ENCODE measurements around the gene SPOCK1. TPM values are rescaled to one million over a fixed set of nuclear protein-coding genes. Genes with fewer than 3 reads are reported as not detected.

The SPOCK1 gene
- polyA plus RNA-seq, 6 donors from 2014 or later, result not detected

DNA sequence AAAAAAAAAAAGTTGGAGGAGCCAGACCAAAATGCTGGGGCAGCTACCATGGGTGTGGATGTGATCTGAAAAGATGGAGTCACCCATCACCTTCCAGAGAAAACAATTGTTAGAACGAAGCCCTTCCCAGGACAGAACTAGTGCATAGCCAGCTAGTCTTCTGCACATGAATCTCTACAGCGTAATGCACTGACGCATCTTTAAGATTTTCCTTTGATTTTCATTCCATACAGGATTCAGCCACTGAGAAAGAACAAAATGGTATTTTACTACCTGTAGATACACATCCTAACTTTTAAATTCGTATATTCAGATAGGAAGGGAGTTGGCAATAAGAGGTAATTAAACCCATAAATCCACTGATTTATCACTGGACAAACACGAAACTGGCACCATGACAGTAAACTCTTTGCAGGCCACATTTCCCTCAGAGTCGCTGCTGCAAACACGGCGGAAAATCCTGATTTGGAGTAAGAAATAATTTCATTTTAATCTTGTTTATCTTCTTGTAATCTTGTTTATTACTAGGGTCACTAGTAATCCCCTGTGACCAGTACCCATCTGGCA, 206.6 kb downstream of the SPOCK1 start:
- ATAC-seq (ENCODE audit: low read depth in 2 of 2) (no peak), DNase-seq (no peak)
- no peaks in the 10 kb centered on the region for H3K4me1 Mint-ChIP-seq
- no peak overlapping the region for H3K27ac Mint-ChIP-seq
- peaks cover 0 to 8% (median 0%) of the 10 kb centered on the region in 7 donors for H3K9me3 Mint-ChIP-seq
- H3K27me3 Mint-ChIP-seq, result peaks cover 0 to 7% (median 0%) of the 10 kb centered on the region in 3 donors
- H3K36me3 Mint-ChIP-seq, result no peaks in the 10 kb centered on the region
- H3K4me3 Mint-ChIP-seq, result no peak overlapping the region

DNA sequence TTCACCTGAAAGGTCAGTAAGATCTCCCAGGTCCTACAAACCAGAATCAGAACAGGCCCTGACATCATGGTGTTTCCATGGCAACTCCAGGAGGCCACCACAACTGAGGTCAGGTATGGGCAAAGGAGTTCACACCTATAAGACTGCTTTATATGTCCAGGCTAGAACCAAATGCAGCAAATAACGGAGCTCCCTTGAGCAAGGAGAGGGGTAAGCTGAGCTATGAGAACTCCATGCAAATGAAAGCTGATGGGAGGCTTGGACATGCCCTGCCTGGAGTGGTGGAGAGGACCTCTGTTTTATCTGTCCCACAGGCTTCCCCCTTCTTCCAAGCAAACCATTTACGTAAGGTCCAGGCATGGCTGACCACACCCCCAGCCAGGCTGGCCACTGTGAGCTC, 207.7 kb downstream of the SPOCK1 start:
- DNase-seq, result no peak
- peaks cover 0 to 7% (median 4%) of the 10 kb centered on the region in 3 donors for H3K27me3 Mint-ChIP-seq
- H3K4me1 Mint-ChIP-seq, result no peaks in the 10 kb centered on the region
- H3K9me3 Mint-ChIP-seq, result peaks cover 0 to 8% (median 0%) of the 10 kb centered on the region in 7 donors
- H3K36me3 Mint-ChIP-seq, result no peaks in the 10 kb centered on the region
- H3K27ac Mint-ChIP-seq, result no peak overlapping the region
- no peak overlapping the region for H3K4me3 Mint-ChIP-seq
- no peak for ATAC-seq (ENCODE audit: low read depth in 2 of 2)

GRCh38 chr5:137291031-137291430, 208.1 kb downstream of the SPOCK1 start:
- ATAC-seq (ENCODE audit: low read depth in 2 of 2), result no peak
- Mint-ChIP-seq H3K4me1 (no peaks in the 10 kb centered on the region), H3K9me3 (peaks cover 0 to 8% (median 0%) of the 10 kb centered on the region in 7 donors), H3K27me3 (peaks cover 0 to 7% (median 7%) of the 10 kb centered on the region in 3 donors), H3K4me3 (no peak overlapping the region), H3K36me3 (no peaks in the 10 kb centered on the region), H3K27ac (no peak overlapping the region)
- no peak for DNase-seq

GRCh38 chr5:137290373-137290772, 208.8 kb downstream of the SPOCK1 start:
- H3K36me3 Mint-ChIP-seq, result no peaks in the 10 kb centered on the region
- DNase-seq (no peak), ATAC-seq (ENCODE audit: low read depth in 2 of 2) (no peak)
- no peak overlapping the region for H3K4me3 Mint-ChIP-seq
- H3K27me3 Mint-ChIP-seq, result peaks cover 0 to 7% (median 7%) of the 10 kb centered on the region in 3 donors
- peaks cover 0 to 8% (median 0%) of the 10 kb centered on the region in 7 donors for H3K9me3 Mint-ChIP-seq
- no peak overlapping the region for H3K27ac Mint-ChIP-seq
- no peaks in the 10 kb centered on the region for H3K4me1 Mint-ChIP-seq

DNA sequence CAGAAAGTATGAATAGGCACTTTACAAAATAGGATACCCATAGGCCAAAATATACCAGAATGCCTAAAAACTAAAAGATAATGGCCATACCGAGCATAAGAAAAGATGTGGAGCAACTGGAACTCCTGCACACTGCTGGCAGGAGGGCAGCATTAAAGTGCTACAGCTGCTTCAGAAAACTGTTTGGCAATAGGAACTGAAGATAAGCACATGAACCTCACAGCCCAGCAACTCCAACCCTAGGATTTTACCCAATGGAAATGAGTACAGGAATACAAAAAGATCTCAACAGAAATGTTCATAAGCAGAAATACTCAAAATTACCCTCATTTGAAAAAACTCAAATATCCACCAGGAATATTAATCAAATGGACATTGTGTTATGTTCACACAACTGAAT, 209.3 kb downstream of the SPOCK1 start:
- no peak for ATAC-seq (ENCODE audit: low read depth in 2 of 2)
- H3K27ac Mint-ChIP-seq, result no peak overlapping the region
- peaks cover 0 to 6% (median 0%) of the 10 kb centered on the region in 7 donors for H3K9me3 Mint-ChIP-seq
- H3K4me1 Mint-ChIP-seq, result no peaks in the 10 kb centered on the region
- H3K27me3 Mint-ChIP-seq, result peaks cover 0 to 7% (median 7%) of the 10 kb centered on the region in 3 donors
- no peaks in the 10 kb centered on the region for H3K36me3 Mint-ChIP-seq
- H3K4me3 Mint-ChIP-seq, result no peak overlapping the region
- no peak for DNase-seq

DNA sequence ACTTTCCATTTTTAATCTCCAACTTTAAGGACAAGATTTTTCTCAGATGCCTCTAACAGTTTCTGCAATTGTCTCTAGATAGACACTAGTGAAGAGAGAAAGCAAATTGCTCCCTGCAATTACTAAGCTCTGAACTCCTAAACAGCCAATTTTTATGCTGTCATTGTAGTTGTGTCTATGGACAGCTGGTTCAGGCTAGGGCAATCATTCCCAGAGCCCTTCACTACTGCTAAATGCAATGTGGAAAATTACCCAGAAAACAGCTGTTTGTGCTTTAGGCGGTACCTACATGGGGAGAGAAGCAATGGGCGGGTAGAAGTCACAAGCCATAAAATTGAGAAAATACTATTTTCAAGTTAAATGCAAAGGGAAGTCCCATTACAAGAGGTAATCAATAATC, 211.6 kb downstream of the SPOCK1 start:
- ATAC-seq (ENCODE audit: low read depth in 2 of 2), result no peak
- peaks cover 0 to 3% (median 0%) of the 10 kb centered on the region in 7 donors for H3K9me3 Mint-ChIP-seq
- H3K4me1 Mint-ChIP-seq, result no peaks in the 10 kb centered on the region
- no peak overlapping the region for H3K4me3 Mint-ChIP-seq
- H3K27ac Mint-ChIP-seq, result no peak overlapping the region
- no peak for DNase-seq
- no peaks in the 10 kb centered on the region for H3K36me3 Mint-ChIP-seq
- H3K27me3 Mint-ChIP-seq, result peaks cover 6 to 15% (median 7%) of the 10 kb centered on the region in 3 donors

DNA sequence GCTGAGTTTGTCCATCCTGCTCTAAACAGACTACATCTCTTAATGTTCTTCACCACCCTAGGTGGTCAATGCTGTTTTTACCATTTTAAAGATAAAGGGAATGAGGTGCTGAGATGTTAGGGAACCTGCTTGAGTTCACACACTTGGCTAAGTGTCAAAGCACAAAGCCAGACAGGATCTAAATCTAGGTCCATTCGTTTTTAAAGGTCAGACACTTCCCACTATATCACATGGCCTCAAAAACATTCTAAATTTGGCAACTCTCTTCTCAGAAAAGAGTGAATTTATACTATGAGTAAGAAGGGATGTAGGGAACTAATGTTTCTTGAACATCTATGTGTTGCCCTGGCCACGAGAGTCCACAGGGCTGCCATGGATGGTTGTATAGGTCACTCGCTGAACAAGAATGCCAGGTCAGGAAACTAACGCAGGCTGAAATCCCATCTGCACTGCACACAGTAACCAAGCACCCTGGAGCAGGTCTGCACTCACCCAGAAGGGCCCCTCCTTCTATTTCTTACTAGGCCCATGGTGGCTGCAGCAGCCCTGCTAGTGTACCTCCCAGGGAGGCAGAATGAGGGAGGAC, 213.0 kb downstream of the SPOCK1 start:
- ATAC-seq (ENCODE audit: low read depth in 2 of 2) (no peak), DNase-seq (no peak)
- Mint-ChIP-seq H3K36me3 (no peaks in the 10 kb centered on the region), H3K9me3 (no peaks in the 10 kb centered on the region), H3K27ac (no peak overlapping the region), H3K27me3 (peaks cover 6 to 15% (median 7%) of the 10 kb centered on the region in 3 donors), H3K4me3 (no peak overlapping the region), H3K4me1 (no peaks in the 10 kb centered on the region)

GRCh38 chr5:137283801-137284200, 215.3 kb downstream of the SPOCK1 start:
- H3K27ac Mint-ChIP-seq, result no peak overlapping the region
- no peaks in the 10 kb centered on the region for H3K4me1 Mint-ChIP-seq
- no peak overlapping the region for H3K4me3 Mint-ChIP-seq
- ATAC-seq (ENCODE audit: low read depth in 2 of 2) (no peak), DNase-seq (no peak)
- peaks cover 6 to 15% (median 9%) of the 10 kb centered on the region in 3 donors for H3K27me3 Mint-ChIP-seq
- H3K36me3 Mint-ChIP-seq, result no peaks in the 10 kb centered on the region
- H3K9me3 Mint-ChIP-seq, result peaks cover 0 to 4% (median 0%) of the 10 kb centered on the region in 7 donors

GRCh38 chr5:137282216-137282615, 216.9 kb downstream of the SPOCK1 start:
- ATAC-seq (ENCODE audit: low read depth in 2 of 2) (no peak), DNase-seq (no peak)
- no peaks in the 10 kb centered on the region for H3K4me1 Mint-ChIP-seq
- no peaks in the 10 kb centered on the region for H3K36me3 Mint-ChIP-seq
- H3K27ac Mint-ChIP-seq, result no peak overlapping the region
- no peak overlapping the region for H3K4me3 Mint-ChIP-seq
- H3K9me3 Mint-ChIP-seq, result peaks cover 0 to 5% (median 0%) of the 10 kb centered on the region in 7 donors
- H3K27me3 Mint-ChIP-seq, result peaks cover 8 to 15% (median 9%) of the 10 kb centered on the region in 3 donors

DNA sequence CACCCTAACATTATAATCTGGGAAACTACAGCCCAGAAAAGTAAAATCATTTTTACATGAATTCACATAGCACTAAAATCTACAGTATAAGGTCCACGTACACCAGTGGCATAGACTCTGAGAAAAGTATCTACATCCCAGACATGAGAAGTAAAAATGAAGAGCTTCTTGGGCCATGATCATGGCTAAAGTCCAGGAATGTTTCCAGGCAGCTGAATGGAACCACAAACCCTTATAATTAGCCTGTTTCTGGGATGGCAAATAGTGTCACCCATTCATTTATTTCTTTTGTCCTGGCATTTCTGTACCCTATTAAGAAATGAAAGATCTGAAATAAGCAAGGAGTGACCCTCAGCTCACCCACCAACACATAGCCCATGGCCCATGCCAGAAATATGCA, 217.9 kb downstream of the SPOCK1 start:
- DNase-seq (no peak), ATAC-seq (ENCODE audit: low read depth in 2 of 2) (no peak)
- Mint-ChIP-seq H3K9me3 (peaks cover 0 to 5% (median 0%) of the 10 kb centered on the region in 7 donors), H3K27me3 (peaks cover 8 to 13% (median 10%) of the 10 kb centered on the region in 3 donors), H3K36me3 (no peaks in the 10 kb centered on the region), H3K27ac (no peak overlapping the region), H3K4me1 (no peaks in the 10 kb centered on the region), H3K4me3 (no peak overlapping the region)

- H3K4me1 Mint-ChIP-seq, result no peaks in the 10 kb centered on the region
- ATAC-seq (ENCODE audit: low read depth in 2 of 2), result no peak
- H3K4me3 Mint-ChIP-seq, result no peak overlapping the region
- H3K36me3 Mint-ChIP-seq, result no peaks in the 10 kb centered on the region
- H3K9me3 Mint-ChIP-seq, result peaks cover 0 to 5% (median 0%) of the 10 kb centered on the region in 7 donors
- peaks cover 8 to 18% (median 16%) of the 10 kb centered on the region in 3 donors for H3K27me3 Mint-ChIP-seq
- no peak for DNase-seq
- no peak overlapping the region for H3K27ac Mint-ChIP-seq
Observed at GRCh38 chr5:137280656-137281055, 218.5 kb downstream of the SPOCK1 start.

- H3K9me3 Mint-ChIP-seq, result peaks cover 0 to 5% (median 0%) of the 10 kb centered on the region in 7 donors
Observed at GRCh38 chr5:137279521-137280231, 219.4 kb downstream of the SPOCK1 start.

GRCh38 chr5:137278476-137278875, 220.7 kb downstream of the SPOCK1 start:
- no peak for DNase-seq
- no peak for ATAC-seq (ENCODE audit: low read depth in 2 of 2)
- H3K27me3 Mint-ChIP-seq, result peaks cover 0 to 21% (median 11%) of the 10 kb centered on the region in 3 donors

More at GRCh38 chr5:137279521-137280231, 219.4 kb downstream of the SPOCK1 start:
- Mint-ChIP-seq H3K27ac (no peak overlapping the region), H3K4me3 (no peak overlapping the region), H3K4me1 (no peaks in the 10 kb centered on the region), H3K36me3 (no peaks in the 10 kb centered on the region), H3K27me3 (peaks cover 7 to 21% (median 17%) of the 10 kb centered on the region in 3 donors)
- DNase-seq (no peak), ATAC-seq (ENCODE audit: low read depth in 2 of 2) (no peak)

DNA sequence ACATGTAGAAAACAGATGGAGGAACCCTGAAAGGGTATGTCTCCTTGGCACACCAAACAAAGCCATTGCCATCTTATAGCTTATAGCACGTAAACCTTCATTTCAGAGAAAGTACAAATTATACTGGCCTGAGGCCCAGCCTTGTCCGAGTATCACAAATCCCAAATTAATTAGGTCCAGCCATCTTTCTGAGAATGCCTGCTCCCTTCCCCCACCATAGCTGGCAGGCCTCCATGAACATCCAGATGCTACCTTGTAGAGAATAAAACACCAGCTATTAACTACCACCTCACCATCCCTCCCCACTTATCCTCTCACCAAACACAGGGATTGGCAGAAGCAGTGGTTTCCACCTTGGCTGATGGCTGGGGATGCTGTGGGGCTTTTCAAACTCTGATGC, 224.0 kb downstream of the SPOCK1 start:
- Mint-ChIP-seq H3K27me3 (peaks cover 0 to 21% (median 16%) of the 10 kb centered on the region in 3 donors), H3K4me1 (no peaks in the 10 kb centered on the region), H3K36me3 (no peaks in the 10 kb centered on the region), H3K27ac (no peak overlapping the region), H3K4me3 (no peak overlapping the region), H3K9me3 (peaks cover 0 to 5% (median 0%) of the 10 kb centered on the region in 7 donors)
- ATAC-seq (ENCODE audit: low read depth in 2 of 2) (no peak), DNase-seq (no peak)

More at GRCh38 chr5:137278476-137278875, 220.7 kb downstream of the SPOCK1 start:
- Mint-ChIP-seq H3K36me3 (no peaks in the 10 kb centered on the region), H3K9me3 (peaks cover 0 to 5% (median 0%) of the 10 kb centered on the region in 7 donors), H3K27ac (no peak overlapping the region), H3K4me1 (no peaks in the 10 kb centered on the region), H3K4me3 (no peak overlapping the region)
